Breast epithelium (tissue), 4 donors: ENCODE measurements around the gene PLXNA2. TPM values are rescaled to one million over a fixed set of nuclear protein-coding genes. Genes with fewer than 3 reads are reported as not detected.

Experiments used
- DNase-seq, 2 donors: peaks; one replicate each; pipeline ENCODE4 v3.0.0-alpha.2; 2019; ENCODE audit warnings: low spot score in 2 of 2
- H3K27ac ChIP-seq, 2 donors: fragments of 200-600 bp; sonication (generic) in 1 of 2; one replicate each; pipeline ENCODE4 v1.5.1; 2016 to 2019; ENCODE audit warnings: mild to moderate bottlenecking in 1 of 2
- H3K27me3 ChIP-seq, 2 donors: fragments of 200-600 bp; sonication (generic) in 1 of 2; one replicate each; pipeline versions ENCODE4 v1.5.1 to v1.6.0; 2017 to 2019; ENCODE audit warnings: control low read depth in 1 of 2, mild to moderate bottlenecking in 1 of 2
- H3K36me3 ChIP-seq: fragments of 200-600 bp; one replicate; pipeline ENCODE4 v1.5.1; 2019
- H3K4me1 ChIP-seq, 2 donors: fragments of 200-600 bp; sonication (generic); one replicate each; pipeline ENCODE4 v1.5.1; 2016 to 2019; ENCODE audit warnings: control low read depth in 1 of 2
- H3K4me3 ChIP-seq, 3 donors: fragments of 200-600 bp; sonication (generic); 1 replicate in 2 of 3; 2 replicates in 1 of 3; pipeline ENCODE4 v1.5.1; 2016 to 2019; ENCODE audit warnings: mild to moderate bottlenecking in 3 of 3, moderate library complexity in 2 of 3
- H3K9me3 ChIP-seq, 2 donors: fragments of 200-600 bp; sonication (generic) in 1 of 2; one replicate each; pipeline ENCODE4 v1.5.1; 2016 to 2019; ENCODE audit warnings: control low read depth in 1 of 2
- CTCF ChIP-seq, 3 donors: fragments of 450-650 bp; IDR thresholded peaks; one replicate each; pipeline ENCODE4 v1.5.1; 2016 to 2017; ENCODE audit warnings: antibody characterized with exemption in 3 of 3, mild to moderate bottlenecking in 3 of 3, moderate library complexity in 3 of 3
- POLR2A ChIP-seq: fragments of 450-650 bp; IDR thresholded peaks from one replicate; pipeline ENCODE4 v1.6.1; 2016; ENCODE audit warnings: antibody characterized with exemption, mild to moderate bottlenecking, moderate library complexity
- POLR2AphosphoS5 ChIP-seq, 3 donors: sonication (generic); formaldehyde crosslinking; IDR thresholded peaks; one replicate each; pipeline ENCODE4 v1.6.1; 2017; ENCODE audit warnings: antibody characterized with exemption in 3 of 3
- intact Hi-C: fragments of 100-400 bp; cut with DNase I; formaldehyde crosslinking; loops from one replicate; pipeline ENCODE4 v1.15.1; 2023; ENCODE audit warnings: low total_unique reads
- total RNA-seq, 3 donors: library from RNA; depleted of rRNA; stranded (reverse); fragments of >200 nt; gene quantifications; one replicate each; pipeline ENCODE4 v1.1.0, GENCODE V29; 2016

The PLXNA2 gene
- total RNA-seq, 3 donors from 2014 or later: 11.3 to 18.2 (median 11.5) TPM

- no peaks in the 10 kb centered on the region for H3K36me3 ChIP-seq
- DNase-seq: peak in 1 of 2 donors; percentile 53
- H3K27me3 ChIP-seq: no peaks in the 10 kb centered on the region
- H3K27ac ChIP-seq: peak overlapping the region; percentile 68 to 69
- intact Hi-C loops: no loop called here
- peaks cover 5 to 11% of the 10 kb centered on the region in 2 donors for H3K4me1 ChIP-seq
- H3K9me3 ChIP-seq: no peaks in the 10 kb centered on the region
- TF ChIP-seq POLR2A: no peak
- no peak for TF ChIP-seq POLR2AphosphoS5 (IDR thresholded peaks at IDR 0.05)
- TF ChIP-seq CTCF (IDR thresholded peaks at IDR 0.05): no peak
- no peak overlapping the region for H3K4me3 ChIP-seq
These were observed 196.2 kb downstream of the PLXNA2 start for GRCh38 chr1:208047975-208048374.

GRCh38 chr1:208047476-208047934 lies 196.7 kb downstream of the PLXNA2 start:
- no peak for TF ChIP-seq CTCF (IDR thresholded peaks at IDR 0.05)
- no peak for TF ChIP-seq POLR2A
- TF ChIP-seq POLR2AphosphoS5 (IDR thresholded peaks at IDR 0.05): peak in 1 of 3 donors; percentile 34
- Histone ChIP-seq H3K4me1 (peaks cover 5 to 11% of the 10 kb centered on the region in 2 donors), H3K9me3 (no peaks in the 10 kb centered on the region), H3K36me3 (no peaks in the 10 kb centered on the region), H3K4me3 (no peak overlapping the region), H3K27ac (peak overlapping the region; percentile 68 to 69), H3K27me3 (no peaks in the 10 kb centered on the region)
- intact Hi-C loops: no loop called here
- DNase-seq: peak in 1 of 2 donors; percentile 92

- no peak overlapping the region for H3K27ac ChIP-seq
- DNase-seq: no peak
- H3K27me3 ChIP-seq: no peaks in the 10 kb centered on the region
- TF ChIP-seq POLR2AphosphoS5 (IDR thresholded peaks at IDR 0.05) (no peak), POLR2A (no peak), CTCF (IDR thresholded peaks at IDR 0.05) (no peak)
- no peaks in the 10 kb centered on the region for H3K9me3 ChIP-seq
- no peak overlapping the region for H3K4me3 ChIP-seq
- intact Hi-C loops: no loop called here
- no peaks in the 10 kb centered on the region for H3K36me3 ChIP-seq
- peaks cover 5 to 11% of the 10 kb centered on the region in 2 donors for H3K4me1 ChIP-seq
These were observed 198.5 kb downstream of the PLXNA2 start for GRCh38 chr1:208045463-208046260.

GRCh38 chr1:208044589-208045462 lies 199.4 kb downstream of the PLXNA2 start:
- no peak for DNase-seq

More at GRCh38 chr1:208044589-208045462, 199.4 kb downstream of the PLXNA2 start:
- H3K4me3 ChIP-seq: no peak overlapping the region
- TF ChIP-seq CTCF (IDR thresholded peaks at IDR 0.05): no peak
- TF ChIP-seq POLR2A: no peak
- no peak for TF ChIP-seq POLR2AphosphoS5 (IDR thresholded peaks at IDR 0.05)
- H3K27me3 ChIP-seq: no peaks in the 10 kb centered on the region
- H3K27ac ChIP-seq: no peak overlapping the region
- H3K9me3 ChIP-seq: no peaks in the 10 kb centered on the region
- H3K36me3 ChIP-seq: no peaks in the 10 kb centered on the region
- intact Hi-C loops: no loop called here
- H3K4me1 ChIP-seq: peaks cover 5 to 11% of the 10 kb centered on the region in 2 donors
